PC-3 (cell line): Measurements from ENCODE around the gene DCAF6.

ENCODE experiments used
- EZH2 ChIP-seq: fragments of 300-600 bp; sonication (generic); IDR thresholded peaks from one replicate; pipeline ENCODE4 v1.6.1; 2017; ENCODE audit warnings: antibody characterized with exemption, mild to moderate bottlenecking, low read length; ENCODE audit not compliant: unreplicated experiment
- EZH2phosphoT487 ChIP-seq: fragments of 300-600 bp; sonication (generic); IDR thresholded peaks from 2 replicates; pipeline ENCODE4 v1.6.1; 2018; ENCODE audit warnings: mild to moderate bottlenecking, antibody characterized with exemption, low read length, borderline replicate concordance
- TF ChIP-seq, protein P1 (sequence below): fragments of 300-600 bp; sonication (generic); conservative IDR thresholded peaks from 2 replicates; pipeline ENCODE4 v1.5.1; 2017; ENCODE audit warnings: antibody characterized with exemption, low read depth, mild to moderate bottlenecking, low read length

DNA sequence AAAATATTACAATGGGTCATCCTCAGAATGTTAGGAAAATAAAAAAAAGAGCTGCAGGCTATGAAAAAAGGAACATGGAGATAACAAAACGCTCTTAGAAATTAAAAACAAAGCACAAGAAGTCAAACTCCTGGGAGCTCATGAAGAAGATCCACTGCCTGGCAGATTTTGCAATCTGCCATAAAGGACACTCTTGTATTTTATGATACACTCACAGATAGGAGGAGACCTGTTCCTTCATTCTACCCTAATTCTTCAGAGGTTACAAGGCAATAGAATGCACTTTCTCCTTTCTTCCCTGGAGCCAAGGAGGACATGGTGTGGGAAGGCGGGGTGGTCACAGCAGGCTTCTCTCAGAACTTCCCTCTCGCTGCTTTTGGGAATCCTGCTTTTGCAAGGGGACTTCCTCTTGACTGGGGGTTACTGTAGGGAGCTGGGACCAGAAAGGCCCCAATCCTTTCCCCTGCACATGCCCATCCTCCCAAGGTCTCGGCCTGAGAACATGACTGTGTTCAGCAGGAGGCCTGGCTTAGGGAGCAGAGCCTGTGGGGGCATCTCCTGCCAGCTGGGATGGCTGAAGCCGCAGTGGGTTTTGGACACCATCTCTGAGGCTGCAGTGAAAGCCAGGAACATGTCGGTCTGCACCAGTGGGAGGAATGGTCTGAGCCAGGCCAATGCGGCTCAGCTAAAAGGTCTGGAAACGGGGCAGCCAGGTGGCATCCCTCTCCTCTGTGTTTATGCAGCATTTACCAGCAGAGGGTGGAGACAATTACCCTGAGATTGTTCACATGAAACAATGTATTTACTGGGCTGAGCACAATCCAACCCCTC, 155.5 kb downstream of the DCAF6 start:
- TF ChIP-seq EZH2 (no peak), EZH2phosphoT487 (no peak)
- TF ChIP-seq, protein P1, sequence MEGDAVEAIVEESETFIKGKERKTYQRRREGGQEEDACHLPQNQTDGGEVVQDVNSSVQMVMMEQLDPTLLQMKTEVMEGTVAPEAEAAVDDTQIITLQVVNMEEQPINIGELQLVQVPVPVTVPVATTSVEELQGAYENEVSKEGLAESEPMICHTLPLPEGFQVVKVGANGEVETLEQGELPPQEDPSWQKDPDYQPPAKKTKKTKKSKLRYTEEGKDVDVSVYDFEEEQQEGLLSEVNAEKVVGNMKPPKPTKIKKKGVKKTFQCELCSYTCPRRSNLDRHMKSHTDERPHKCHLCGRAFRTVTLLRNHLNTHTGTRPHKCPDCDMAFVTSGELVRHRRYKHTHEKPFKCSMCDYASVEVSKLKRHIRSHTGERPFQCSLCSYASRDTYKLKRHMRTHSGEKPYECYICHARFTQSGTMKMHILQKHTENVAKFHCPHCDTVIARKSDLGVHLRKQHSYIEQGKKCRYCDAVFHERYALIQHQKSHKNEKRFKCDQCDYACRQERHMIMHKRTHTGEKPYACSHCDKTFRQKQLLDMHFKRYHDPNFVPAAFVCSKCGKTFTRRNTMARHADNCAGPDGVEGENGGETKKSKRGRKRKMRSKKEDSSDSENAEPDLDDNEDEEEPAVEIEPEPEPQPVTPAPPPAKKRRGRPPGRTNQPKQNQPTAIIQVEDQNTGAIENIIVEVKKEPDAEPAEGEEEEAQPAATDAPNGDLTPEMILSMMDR, result no peak
